Breast epithelium (tissue), 3 donors: ENCODE data around the gene TM2D1.

Experiments used
- POLR2A ChIP-seq: fragments of 450-650 bp; IDR thresholded peaks from one replicate; pipeline ENCODE4 v1.6.1; 2016; ENCODE audit warnings: antibody characterized with exemption, mild to moderate bottlenecking, moderate library complexity
- TF ChIP-seq, protein P1 (sequence below), 3 donors: fragments of 450-650 bp; IDR thresholded peaks; one replicate each; pipeline ENCODE4 v1.5.1; 2016 to 2017; ENCODE audit warnings: antibody characterized with exemption in 3 of 3, mild to moderate bottlenecking in 3 of 3, moderate library complexity in 3 of 3

DNA sequence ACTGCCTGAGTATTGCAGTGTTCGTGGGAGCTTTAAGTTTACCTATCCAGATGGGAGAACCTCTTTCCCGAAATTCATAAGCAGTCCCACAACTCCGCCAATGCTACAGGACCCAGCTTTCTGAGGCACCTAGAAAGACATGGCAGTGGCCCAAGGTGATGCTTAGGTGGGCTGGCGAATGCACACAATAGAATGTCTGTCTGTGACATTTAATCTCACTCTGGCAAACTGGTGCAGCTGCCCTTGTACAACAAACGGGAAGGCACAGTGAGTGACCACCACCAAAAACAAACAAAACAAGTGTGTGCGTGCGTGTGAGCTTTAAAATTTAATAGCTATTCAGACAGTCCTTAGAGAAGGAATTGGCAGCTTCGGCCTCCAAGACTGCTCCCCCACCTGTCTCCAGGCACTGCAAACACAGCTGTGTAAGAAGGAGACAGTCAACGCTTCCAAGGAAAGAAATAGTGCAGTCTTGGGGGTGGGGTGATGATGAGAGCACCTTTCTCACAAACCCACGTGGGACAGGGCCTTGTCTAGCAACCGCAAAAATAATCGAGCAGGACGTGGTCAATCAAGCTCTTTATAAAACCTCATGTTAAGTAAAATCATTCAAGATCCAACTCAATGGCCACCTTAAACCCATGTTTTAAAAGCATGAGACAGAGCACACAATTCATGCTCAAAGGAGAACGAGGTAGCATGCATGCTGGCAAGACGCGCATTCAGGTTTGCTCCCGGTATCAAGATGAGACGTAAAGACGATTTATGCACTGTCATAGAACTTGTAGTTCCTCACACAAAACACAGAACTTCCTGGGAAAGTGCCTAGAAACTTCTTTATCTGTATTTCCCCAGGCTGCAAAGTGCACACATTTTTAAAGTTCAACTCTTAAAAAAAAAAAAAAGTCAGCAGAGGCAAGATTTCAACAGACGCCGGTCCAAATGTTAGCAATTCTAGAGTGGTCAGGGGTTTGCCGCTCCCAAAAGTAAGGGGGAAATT lies 84.1 kb downstream of the TM2D1 start:
- TF ChIP-seq, protein P1, sequence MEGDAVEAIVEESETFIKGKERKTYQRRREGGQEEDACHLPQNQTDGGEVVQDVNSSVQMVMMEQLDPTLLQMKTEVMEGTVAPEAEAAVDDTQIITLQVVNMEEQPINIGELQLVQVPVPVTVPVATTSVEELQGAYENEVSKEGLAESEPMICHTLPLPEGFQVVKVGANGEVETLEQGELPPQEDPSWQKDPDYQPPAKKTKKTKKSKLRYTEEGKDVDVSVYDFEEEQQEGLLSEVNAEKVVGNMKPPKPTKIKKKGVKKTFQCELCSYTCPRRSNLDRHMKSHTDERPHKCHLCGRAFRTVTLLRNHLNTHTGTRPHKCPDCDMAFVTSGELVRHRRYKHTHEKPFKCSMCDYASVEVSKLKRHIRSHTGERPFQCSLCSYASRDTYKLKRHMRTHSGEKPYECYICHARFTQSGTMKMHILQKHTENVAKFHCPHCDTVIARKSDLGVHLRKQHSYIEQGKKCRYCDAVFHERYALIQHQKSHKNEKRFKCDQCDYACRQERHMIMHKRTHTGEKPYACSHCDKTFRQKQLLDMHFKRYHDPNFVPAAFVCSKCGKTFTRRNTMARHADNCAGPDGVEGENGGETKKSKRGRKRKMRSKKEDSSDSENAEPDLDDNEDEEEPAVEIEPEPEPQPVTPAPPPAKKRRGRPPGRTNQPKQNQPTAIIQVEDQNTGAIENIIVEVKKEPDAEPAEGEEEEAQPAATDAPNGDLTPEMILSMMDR (IDR thresholded peaks at IDR 0.05) = no peak
- TF ChIP-seq POLR2A = no peak
